Measurements from ENCODE around the gene DHRS7B. TPM values are rescaled to one million over a fixed set of nuclear protein-coding genes. Genes with fewer than 3 reads are reported as not detected.

Gene DHRS7B
- total and polyA plus RNA-seq, 4 donors: 8.1 to 21.8 (median 18.2) TPM

DNA sequence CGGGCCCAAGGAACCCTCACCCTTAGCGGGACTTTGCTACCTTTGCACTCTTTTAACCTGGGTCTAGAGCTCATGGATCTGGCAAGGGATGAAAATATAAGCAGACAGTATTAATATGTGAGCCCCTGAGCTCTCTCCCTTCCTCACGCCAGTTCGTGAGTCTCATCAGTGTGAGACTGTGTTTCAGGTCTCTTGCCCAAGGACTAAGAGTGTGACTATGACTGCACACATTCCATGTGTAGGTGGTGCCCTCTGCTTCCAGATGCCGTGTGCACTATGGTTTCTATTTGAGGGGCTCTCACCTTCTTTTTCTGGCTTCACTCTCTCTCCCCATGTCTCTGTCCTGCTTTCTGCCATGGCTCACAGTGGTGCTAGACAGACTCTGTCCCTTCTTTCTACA, 40.5 kb downstream of the DHRS7B start:
- peak overlapping the region; percentile 31 to 90 for H3K27ac ChIP-seq (ENCODE audit: low read depth in 1 of 2, low read length in 2 of 2)
- H3K9me3 ChIP-seq (ENCODE audit: control insufficient read depth, low read length): no peaks in the 10 kb centered on the region
- DNase-seq: no peak
- WGBS, 2 donors: 25 to 33% methylated on average over 5 of the region's 5 CpGs
- no peaks in the 10 kb centered on the region for H3K27me3 ChIP-seq (ENCODE audit: control insufficient read depth in 1 of 2, insufficient read depth in 2 of 2, low read length in 1 of 2)
- no peaks in the 10 kb centered on the region for H3K4me1 ChIP-seq (ENCODE audit: control insufficient read depth in 1 of 2, insufficient read depth in 2 of 2, low read length in 2 of 2)
- no peak for ATAC-seq (ENCODE audit: low FRiP score)
- intact Hi-C loops (cut with DNase I): loop anchor here in 1 of 2 donors (5.0 to 10.0 kb wide), 2 partner anchors 40 to 47 kb away; partner anchors contain the start of genes DHRS7B and TMEM11
- H3K4me3 ChIP-seq (ENCODE audit: low read length in 2 of 2): no peak overlapping the region
- peaks cover 0 to 1% of the 10 kb centered on the region in 2 donors for H3K36me3 ChIP-seq (ENCODE audit: control insufficient read depth in 1 of 2, insufficient read depth in 2 of 2, low read length in 1 of 2)

- WGBS, 2 donors: 97 to 98% methylated on average over 12 of the region's 12 CpGs
- Histone ChIP-seq H3K4me1 (ENCODE audit: control insufficient read depth in 1 of 2, insufficient read depth in 2 of 2, low read length in 2 of 2) (no peaks in the 10 kb centered on the region), H3K9me3 (ENCODE audit: control insufficient read depth, low read length) (no peaks in the 10 kb centered on the region), H3K27me3 (ENCODE audit: control insufficient read depth in 1 of 2, insufficient read depth in 2 of 2, low read length in 1 of 2) (no peaks in the 10 kb centered on the region), H3K4me3 (ENCODE audit: low read length in 2 of 2) (no peak overlapping the region), H3K36me3 (ENCODE audit: control insufficient read depth in 1 of 2, insufficient read depth in 2 of 2, low read length in 1 of 2) (peaks cover 0 to 1% of the 10 kb centered on the region in 2 donors), H3K27ac (ENCODE audit: low read depth in 1 of 2, low read length in 2 of 2) (no peak overlapping the region)
- intact Hi-C loops (cut with DNase I): loop anchor here in 1 of 2 donors (5.0 to 10.0 kb wide), 2 partner anchors 41 to 46 kb away; partner anchors contain the start of genes DHRS7B and TMEM11
- ATAC-seq (ENCODE audit: low FRiP score) (no peak), DNase-seq (no peak)
Observed at GRCh38 chr17:21168555-21168865, 41.7 kb downstream of the DHRS7B start.

DNA sequence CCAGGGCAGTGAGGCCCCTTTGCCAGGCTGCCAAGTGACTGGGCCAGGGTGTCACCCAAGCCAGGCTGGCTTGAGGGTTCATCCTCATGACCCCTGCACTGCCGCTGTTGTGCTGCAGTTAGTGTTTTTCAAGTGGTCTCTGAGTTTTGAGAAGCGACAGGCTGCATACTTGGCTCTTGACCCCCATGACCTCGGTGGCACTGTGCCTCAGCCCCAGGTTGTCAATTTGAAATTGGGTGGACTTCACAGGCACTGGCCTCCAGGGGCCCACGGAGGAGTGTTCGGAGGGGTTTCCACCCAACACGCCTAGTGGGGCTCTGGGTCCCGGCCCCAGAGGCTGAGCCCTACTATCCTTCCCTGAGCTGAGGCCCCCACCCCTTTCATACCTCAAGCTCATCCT, 42.7 kb downstream of the DHRS7B start:
- intact Hi-C loops (cut with DNase I): loop anchor here in 1 of 2 donors (5.0 to 10.0 kb wide), 2 partner anchors 42 to 45 kb away; partner anchors contain the start of genes DHRS7B and TMEM11
- no peak for DNase-seq
- H3K27me3 ChIP-seq (ENCODE audit: control insufficient read depth in 1 of 2, insufficient read depth in 2 of 2, low read length in 1 of 2): no peaks in the 10 kb centered on the region
- no peak overlapping the region for H3K4me3 ChIP-seq (ENCODE audit: low read length in 2 of 2)
- H3K4me1 ChIP-seq (ENCODE audit: control insufficient read depth in 1 of 2, insufficient read depth in 2 of 2, low read length in 2 of 2): no peaks in the 10 kb centered on the region
- no peaks in the 10 kb centered on the region for H3K9me3 ChIP-seq (ENCODE audit: control insufficient read depth, low read length)
- WGBS, 2 donors: 92 to 96% methylated on average over 7 of the region's 7 CpGs
- no peak overlapping the region for H3K27ac ChIP-seq (ENCODE audit: low read depth in 1 of 2, low read length in 2 of 2)
- H3K36me3 ChIP-seq (ENCODE audit: control insufficient read depth in 1 of 2, insufficient read depth in 2 of 2, low read length in 1 of 2): peaks cover 0 to 1% of the 10 kb centered on the region in 2 donors
- no peak for ATAC-seq (ENCODE audit: low FRiP score)

DNA sequence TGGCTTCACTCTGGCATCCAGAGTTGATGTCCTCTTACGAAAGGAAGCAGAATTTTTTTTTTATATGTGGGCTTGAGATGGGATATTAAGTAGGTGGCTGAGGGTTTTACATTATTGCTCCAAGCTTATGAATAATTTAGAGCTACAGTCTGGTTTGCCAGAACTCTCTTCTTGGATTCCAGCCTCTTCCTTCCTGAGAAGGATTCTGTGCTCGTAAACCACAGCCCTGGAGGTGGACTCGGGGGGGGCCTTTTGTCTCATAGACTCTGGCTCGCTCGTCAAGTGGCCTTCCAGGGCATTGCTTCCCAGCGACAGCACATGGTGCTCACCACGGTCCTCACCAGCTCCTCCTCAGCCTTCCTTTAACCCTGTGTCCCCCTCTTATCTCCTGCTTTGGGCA, 44.0 kb downstream of the DHRS7B start:
- DNase-seq (no peak), ATAC-seq (ENCODE audit: low FRiP score) (no peak)
- intact Hi-C loops (cut with DNase I): loop anchor here in 1 of 2 donors (5.0 kb wide), 1 partner anchor 41 kb away; the partner anchor contains the start of gene TMEM11
- H3K9me3 ChIP-seq (ENCODE audit: control insufficient read depth, low read length): no peaks in the 10 kb centered on the region
- no peaks in the 10 kb centered on the region for H3K4me1 ChIP-seq (ENCODE audit: control insufficient read depth in 1 of 2, insufficient read depth in 2 of 2, low read length in 2 of 2)
- WGBS, 2 donors: 64 to 73% methylated on average over 7 of the region's 7 CpGs
- peaks cover 0 to 1% of the 10 kb centered on the region in 2 donors for H3K36me3 ChIP-seq (ENCODE audit: control insufficient read depth in 1 of 2, insufficient read depth in 2 of 2, low read length in 1 of 2)
- no peaks in the 10 kb centered on the region for H3K27me3 ChIP-seq (ENCODE audit: control insufficient read depth in 1 of 2, insufficient read depth in 2 of 2, low read length in 1 of 2)
- H3K27ac ChIP-seq (ENCODE audit: low read depth in 1 of 2, low read length in 2 of 2): no peak overlapping the region
- H3K4me3 ChIP-seq (ENCODE audit: low read length in 2 of 2): no peak overlapping the region

- DNase-seq (no peak), ATAC-seq (ENCODE audit: low FRiP score) (no peak)
- 92 to 94% methylated on average over 12 of the region's 12 CpGs for WGBS, 2 donors
- Histone ChIP-seq H3K4me1 (ENCODE audit: control insufficient read depth in 1 of 2, insufficient read depth in 2 of 2, low read length in 2 of 2) (no peaks in the 10 kb centered on the region), H3K4me3 (ENCODE audit: low read length in 2 of 2) (no peak overlapping the region), H3K27me3 (ENCODE audit: control insufficient read depth in 1 of 2, insufficient read depth in 2 of 2, low read length in 1 of 2) (no peaks in the 10 kb centered on the region), H3K9me3 (ENCODE audit: control insufficient read depth, low read length) (no peaks in the 10 kb centered on the region), H3K36me3 (ENCODE audit: control insufficient read depth in 1 of 2, insufficient read depth in 2 of 2, low read length in 1 of 2) (peaks cover 0 to 1% of the 10 kb centered on the region in 2 donors), H3K27ac (ENCODE audit: low read depth in 1 of 2, low read length in 2 of 2) (no peak overlapping the region)
- intact Hi-C loops (cut with DNase I): loop anchor here in 1 of 2 donors (5.0 kb wide), 1 partner anchor 41 kb away; the partner anchor contains the start of gene TMEM11
Observed at GRCh38 chr17:21171309-21171922, 44.7 kb downstream of the DHRS7B start.

- Histone ChIP-seq H3K27ac (ENCODE audit: low read depth in 1 of 2, low read length in 2 of 2) (no peak overlapping the region), H3K9me3 (ENCODE audit: control insufficient read depth, low read length) (no peaks in the 10 kb centered on the region), H3K4me3 (ENCODE audit: low read length in 2 of 2) (no peak overlapping the region), H3K27me3 (ENCODE audit: control insufficient read depth in 1 of 2, insufficient read depth in 2 of 2, low read length in 1 of 2) (no peaks in the 10 kb centered on the region), H3K36me3 (ENCODE audit: control insufficient read depth in 1 of 2, insufficient read depth in 2 of 2, low read length in 1 of 2) (peaks cover 0 to 1% of the 10 kb centered on the region in 2 donors), H3K4me1 (ENCODE audit: control insufficient read depth in 1 of 2, insufficient read depth in 2 of 2, low read length in 2 of 2) (no peaks in the 10 kb centered on the region)
- DNase-seq (no peak), ATAC-seq (ENCODE audit: low FRiP score) (no peak)
- intact Hi-C loops (cut with DNase I): loop anchor here in 1 of 2 donors (5.0 kb wide), 1 partner anchor 40 kb away; the partner anchor contains the start of gene TMEM11
- 94% methylated on average over 17 of the region's 17 CpGs for WGBS, 2 donors
Observed at GRCh38 chr17:21171970-21172510, 45.3 kb downstream of the DHRS7B start.

GRCh38 chr17:21172846-21173245, 46.1 kb downstream of the DHRS7B start:
- intact Hi-C loops (cut with DNase I): loop anchor here in 1 of 2 donors (5.0 kb wide), 1 partner anchor 39 kb away; the partner anchor contains the start of gene TMEM11

GRCh38 chr17:21173543-21173942, 46.8 kb downstream of the DHRS7B start:
- DNase-seq (no peak), ATAC-seq (ENCODE audit: low FRiP score) (no peak)
- H3K36me3 ChIP-seq (ENCODE audit: control insufficient read depth in 1 of 2, insufficient read depth in 2 of 2, low read length in 1 of 2): peaks cover 0 to 1% of the 10 kb centered on the region in 2 donors
- H3K27me3 ChIP-seq (ENCODE audit: control insufficient read depth in 1 of 2, insufficient read depth in 2 of 2, low read length in 1 of 2): no peaks in the 10 kb centered on the region
- intact Hi-C loops (cut with DNase I): loop anchor here in 1 of 2 donors (5.0 kb wide), 1 partner anchor 39 kb away; the partner anchor contains the start of gene TMEM11
- no peaks in the 10 kb centered on the region for H3K9me3 ChIP-seq (ENCODE audit: control insufficient read depth, low read length)
- no peaks in the 10 kb centered on the region for H3K4me1 ChIP-seq (ENCODE audit: control insufficient read depth in 1 of 2, insufficient read depth in 2 of 2, low read length in 2 of 2)
- H3K4me3 ChIP-seq (ENCODE audit: low read length in 2 of 2): no peak overlapping the region
- H3K27ac ChIP-seq (ENCODE audit: low read depth in 1 of 2, low read length in 2 of 2): no peak overlapping the region
- 39 to 41% methylated on average over 2 of the region's 2 CpGs for WGBS, 2 donors

More at GRCh38 chr17:21172846-21173245, 46.1 kb downstream of the DHRS7B start:
- no peak for ATAC-seq (ENCODE audit: low FRiP score)
- Histone ChIP-seq H3K27me3 (ENCODE audit: control insufficient read depth in 1 of 2, insufficient read depth in 2 of 2, low read length in 1 of 2) (no peaks in the 10 kb centered on the region), H3K36me3 (ENCODE audit: control insufficient read depth in 1 of 2, insufficient read depth in 2 of 2, low read length in 1 of 2) (peaks cover 0 to 1% of the 10 kb centered on the region in 2 donors), H3K27ac (ENCODE audit: low read depth in 1 of 2, low read length in 2 of 2) (no peak overlapping the region), H3K4me3 (ENCODE audit: low read length in 2 of 2) (no peak overlapping the region), H3K9me3 (ENCODE audit: control insufficient read depth, low read length) (no peaks in the 10 kb centered on the region), H3K4me1 (ENCODE audit: control insufficient read depth in 1 of 2, insufficient read depth in 2 of 2, low read length in 2 of 2) (no peaks in the 10 kb centered on the region)
- 94 to 98% methylated on average over 6 of the region's 6 CpGs for WGBS, 2 donors
- DNase-seq: no peak
